Mammary epithelial cell (primary cell): ENCODE results near the gene NEUROG3.

Experiments
- CTCF ChIP-seq, 2 donors: IDR thresholded peaks in 1 of 2; conservative IDR thresholded peaks in 1 of 2; 2 replicates each; pipeline ENCODE4 v1.5.1; 2011 to 2012; ENCODE audit warnings: inconsistent platforms in 2 of 2, low read length in 2 of 2, mild to moderate bottlenecking in 2 of 2, control low read depth in 1 of 2, low read depth in 1 of 2; ENCODE audit not compliant: insufficient read depth in 1 of 2; ENCODE audit errors: extremely low read depth in 1 of 2
- EZH2 ChIP-seq: IDR thresholded peaks from 2 replicates; pipeline ENCODE4 v1.6.1; 2012; ENCODE audit warnings: low read length, inconsistent platforms, borderline replicate concordance

- no peak for TF ChIP-seq EZH2
- TF ChIP-seq CTCF (conservative IDR thresholded peaks at IDR 0.05 in 1 of 2, IDR thresholded peaks at IDR 0.05 in 1 of 2; ENCODE audit: extremely low read depth in 1 of 2, insufficient read depth in 1 of 2, low read depth in 1 of 2, low read length in 2 of 2) = no peak
These were observed 18.6 kb downstream of the NEUROG3 start for GRCh38 chr10:69554611-69555010.
